ENCODE measurements around the gene GREM2.

DNA sequence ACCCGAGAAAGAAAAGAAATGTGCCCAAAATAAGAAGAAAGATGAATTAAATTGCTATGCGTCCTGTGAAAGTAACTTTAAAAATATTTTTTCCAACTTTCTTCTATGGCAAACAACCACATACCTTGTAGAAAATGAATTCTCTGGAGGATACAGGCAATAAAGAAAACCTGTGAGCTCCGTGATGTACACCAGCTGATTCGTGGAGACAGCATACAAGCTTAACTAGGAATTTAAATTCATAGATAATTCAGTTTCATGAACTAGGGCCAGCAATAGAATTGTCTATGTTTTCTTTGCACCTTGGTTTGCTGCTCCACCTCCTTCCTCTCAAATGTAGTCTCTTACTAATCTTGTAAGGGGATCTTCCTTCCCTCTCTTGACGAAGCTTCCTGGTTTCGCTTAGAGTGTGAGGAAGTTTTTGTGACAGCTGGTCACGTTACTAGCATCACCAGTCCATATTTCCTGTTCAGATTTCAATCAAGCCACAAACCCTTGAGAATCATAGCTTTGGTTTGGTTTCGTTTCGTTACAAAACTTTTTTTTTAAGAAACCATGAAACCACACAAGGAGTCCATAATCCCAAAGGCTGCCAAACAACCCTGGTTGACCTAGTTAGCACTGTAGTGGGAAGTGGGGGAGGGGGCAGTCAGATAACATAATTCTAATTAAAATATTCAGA lies 35.8 kb downstream of the GREM2 start:
- TF ChIP-seq, protein P1, sequence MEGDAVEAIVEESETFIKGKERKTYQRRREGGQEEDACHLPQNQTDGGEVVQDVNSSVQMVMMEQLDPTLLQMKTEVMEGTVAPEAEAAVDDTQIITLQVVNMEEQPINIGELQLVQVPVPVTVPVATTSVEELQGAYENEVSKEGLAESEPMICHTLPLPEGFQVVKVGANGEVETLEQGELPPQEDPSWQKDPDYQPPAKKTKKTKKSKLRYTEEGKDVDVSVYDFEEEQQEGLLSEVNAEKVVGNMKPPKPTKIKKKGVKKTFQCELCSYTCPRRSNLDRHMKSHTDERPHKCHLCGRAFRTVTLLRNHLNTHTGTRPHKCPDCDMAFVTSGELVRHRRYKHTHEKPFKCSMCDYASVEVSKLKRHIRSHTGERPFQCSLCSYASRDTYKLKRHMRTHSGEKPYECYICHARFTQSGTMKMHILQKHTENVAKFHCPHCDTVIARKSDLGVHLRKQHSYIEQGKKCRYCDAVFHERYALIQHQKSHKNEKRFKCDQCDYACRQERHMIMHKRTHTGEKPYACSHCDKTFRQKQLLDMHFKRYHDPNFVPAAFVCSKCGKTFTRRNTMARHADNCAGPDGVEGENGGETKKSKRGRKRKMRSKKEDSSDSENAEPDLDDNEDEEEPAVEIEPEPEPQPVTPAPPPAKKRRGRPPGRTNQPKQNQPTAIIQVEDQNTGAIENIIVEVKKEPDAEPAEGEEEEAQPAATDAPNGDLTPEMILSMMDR (IDR thresholded peaks at IDR 0.05 in 4 of 5, conservative IDR thresholded peaks at IDR 0.05 in 1 of 5) = no peak
- peak in 1 of 2 donors; percentile 38 for TF ChIP-seq POLR2A (IDR thresholded peaks at IDR 0.05)
